ENCODE data around the gene FOXF2. TPM values are rescaled to one million over a fixed set of nuclear protein-coding genes. Genes with fewer than 3 reads are reported as not detected.

Gene FOXF2
- total RNA-seq, 1 donor from 2014 or later = 0.61 TPM

DNA sequence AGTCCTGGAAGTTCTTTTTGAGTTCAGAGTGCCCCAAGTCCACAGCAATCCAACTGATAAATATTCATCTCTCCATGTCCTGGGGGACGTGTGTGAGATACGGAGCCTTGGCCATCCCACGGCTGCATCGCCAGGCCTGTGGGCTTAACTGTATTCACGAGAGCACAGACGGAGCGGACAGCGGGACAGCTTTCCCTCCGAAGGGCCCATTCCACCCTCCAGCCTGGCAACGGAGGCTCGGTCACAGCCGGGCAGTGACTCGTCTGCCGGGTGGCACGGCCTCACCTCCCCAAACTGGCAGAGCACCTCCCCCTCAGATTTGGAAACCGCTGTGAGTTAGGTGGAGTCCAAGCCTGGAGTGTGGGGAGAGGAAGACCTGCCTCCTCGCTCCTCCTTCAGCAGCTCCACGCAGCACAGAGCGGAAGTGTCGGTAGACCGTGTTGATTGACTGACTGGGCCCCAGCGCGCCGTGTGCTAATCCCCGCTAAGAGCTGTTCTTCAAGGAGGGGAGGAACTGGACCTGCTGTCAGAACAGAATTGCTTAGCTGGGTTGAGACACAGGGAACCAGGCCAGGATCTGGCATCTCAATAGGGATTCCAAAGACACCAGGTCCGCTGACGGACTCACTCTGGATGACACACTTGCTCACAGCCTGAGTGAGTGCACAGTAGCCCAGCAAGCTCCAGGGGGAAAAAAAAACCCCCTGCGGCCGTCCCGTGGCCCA, 10.9 kb downstream of the FOXF2 start:
- no peaks in the 10 kb centered on the region for H3K36me3 ChIP-seq (ENCODE audit: insufficient read depth, low read length)
- no peak overlapping the region for H3K27ac ChIP-seq (ENCODE audit: low read depth, low read length)
- no peak overlapping the region for H3K9ac ChIP-seq (ENCODE audit: low read length)
- no peak overlapping the region for H2AFZ ChIP-seq (ENCODE audit: low read depth, low read length)
- H3K4me1 ChIP-seq (ENCODE audit: insufficient read depth, low read length) = no peaks in the 10 kb centered on the region
- TF ChIP-seq, protein P1, sequence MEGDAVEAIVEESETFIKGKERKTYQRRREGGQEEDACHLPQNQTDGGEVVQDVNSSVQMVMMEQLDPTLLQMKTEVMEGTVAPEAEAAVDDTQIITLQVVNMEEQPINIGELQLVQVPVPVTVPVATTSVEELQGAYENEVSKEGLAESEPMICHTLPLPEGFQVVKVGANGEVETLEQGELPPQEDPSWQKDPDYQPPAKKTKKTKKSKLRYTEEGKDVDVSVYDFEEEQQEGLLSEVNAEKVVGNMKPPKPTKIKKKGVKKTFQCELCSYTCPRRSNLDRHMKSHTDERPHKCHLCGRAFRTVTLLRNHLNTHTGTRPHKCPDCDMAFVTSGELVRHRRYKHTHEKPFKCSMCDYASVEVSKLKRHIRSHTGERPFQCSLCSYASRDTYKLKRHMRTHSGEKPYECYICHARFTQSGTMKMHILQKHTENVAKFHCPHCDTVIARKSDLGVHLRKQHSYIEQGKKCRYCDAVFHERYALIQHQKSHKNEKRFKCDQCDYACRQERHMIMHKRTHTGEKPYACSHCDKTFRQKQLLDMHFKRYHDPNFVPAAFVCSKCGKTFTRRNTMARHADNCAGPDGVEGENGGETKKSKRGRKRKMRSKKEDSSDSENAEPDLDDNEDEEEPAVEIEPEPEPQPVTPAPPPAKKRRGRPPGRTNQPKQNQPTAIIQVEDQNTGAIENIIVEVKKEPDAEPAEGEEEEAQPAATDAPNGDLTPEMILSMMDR (IDR thresholded peaks at IDR 0.05; ENCODE audit: insufficient read depth, low read depth, low read length) = no peak
- no peak for TF ChIP-seq EZH2 (IDR thresholded peaks at IDR 0.05; ENCODE audit: insufficient read depth, low read length)
- H4K20me1 ChIP-seq (ENCODE audit: insufficient read depth, low read length) = no peaks in the 10 kb centered on the region
- no peak overlapping the region for H3K4me2 ChIP-seq (ENCODE audit: low read length)
- H3K27me3 Mint-ChIP-seq (ENCODE audit: low read depth, unreplicated experiment) = peaks cover 52% of the 10 kb centered on the region
- no peak overlapping the region for H3K4me3 Mint-ChIP-seq (ENCODE audit: unreplicated experiment)
- H3K9me3 ChIP-seq (ENCODE audit: insufficient read depth, low read depth, low read length) = no peaks in the 10 kb centered on the region
- H3K79me2 ChIP-seq (ENCODE audit: insufficient read depth, low read length) = no peaks in the 10 kb centered on the region
- H3K9me3 Mint-ChIP-seq (ENCODE audit: unreplicated experiment) = no peaks in the 10 kb centered on the region
- peaks cover 22% of the 10 kb centered on the region for H3K27me3 ChIP-seq (ENCODE audit: insufficient read depth, low read length)
- no peak overlapping the region for H3K27ac Mint-ChIP-seq (ENCODE audit: unreplicated experiment)
- no peak overlapping the region for H3K4me3 ChIP-seq (ENCODE audit: insufficient read depth, low read depth, low read length)
- H3K4me1 Mint-ChIP-seq (ENCODE audit: low read depth, unreplicated experiment) = no peaks in the 10 kb centered on the region
- no peaks in the 10 kb centered on the region for H3K36me3 Mint-ChIP-seq (ENCODE audit: low read depth, unreplicated experiment)
- DNase-seq (ENCODE audit: low read depth) = no peak
- no peak for FAIRE-seq

DNA sequence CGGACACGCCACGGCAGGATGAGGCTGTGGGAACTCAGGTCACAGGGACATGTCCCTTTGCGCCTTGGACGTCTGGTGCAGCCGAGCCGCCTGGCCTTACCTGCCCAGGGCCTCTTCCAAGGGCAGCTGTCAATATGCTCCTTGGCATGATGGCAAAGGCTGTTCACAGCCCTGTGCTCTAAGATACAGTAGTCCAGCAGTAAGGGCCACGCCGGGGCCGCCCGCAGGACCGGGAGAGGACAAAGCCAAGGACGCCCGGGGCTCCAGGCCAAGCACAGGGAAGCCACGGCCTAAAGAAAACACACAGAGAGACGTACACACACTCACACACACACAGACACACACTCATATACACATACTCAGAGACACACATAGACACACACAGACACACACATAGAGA, 13.0 kb downstream of the FOXF2 start:
- no peak overlapping the region for H3K27ac Mint-ChIP-seq (ENCODE audit: unreplicated experiment)
- H3K27me3 Mint-ChIP-seq (ENCODE audit: low read depth, unreplicated experiment) = peaks cover 32% of the 10 kb centered on the region
- no peaks in the 10 kb centered on the region for H3K4me1 ChIP-seq (ENCODE audit: insufficient read depth, low read length)
- H3K36me3 ChIP-seq (ENCODE audit: insufficient read depth, low read length) = no peaks in the 10 kb centered on the region
- no peaks in the 10 kb centered on the region for H3K79me2 ChIP-seq (ENCODE audit: insufficient read depth, low read length)
- peaks cover 5% of the 10 kb centered on the region for H3K4me1 Mint-ChIP-seq (ENCODE audit: low read depth, unreplicated experiment)
- H3K4me2 ChIP-seq (ENCODE audit: low read length) = no peak overlapping the region
- H2AFZ ChIP-seq (ENCODE audit: low read depth, low read length) = no peak overlapping the region
- H3K4me3 Mint-ChIP-seq (ENCODE audit: unreplicated experiment) = no peak overlapping the region
- H3K27ac ChIP-seq (ENCODE audit: low read depth, low read length) = no peak overlapping the region
- H3K4me3 ChIP-seq (ENCODE audit: insufficient read depth, low read depth, low read length) = no peak overlapping the region
- no peaks in the 10 kb centered on the region for H3K9me3 Mint-ChIP-seq (ENCODE audit: unreplicated experiment)
- H3K9ac ChIP-seq (ENCODE audit: low read length) = no peak overlapping the region
- FAIRE-seq = no peak
- DNase-seq (ENCODE audit: low read depth) = no peak
- no peaks in the 10 kb centered on the region for H4K20me1 ChIP-seq (ENCODE audit: insufficient read depth, low read length)
- H3K36me3 Mint-ChIP-seq (ENCODE audit: low read depth, unreplicated experiment) = no peaks in the 10 kb centered on the region
- H3K9me3 ChIP-seq (ENCODE audit: insufficient read depth, low read depth, low read length) = no peaks in the 10 kb centered on the region
- H3K27me3 ChIP-seq (ENCODE audit: insufficient read depth, low read length) = peaks cover 9% of the 10 kb centered on the region
- TF ChIP-seq, protein P1 (IDR thresholded peaks at IDR 0.05; ENCODE audit: insufficient read depth, low read depth, low read length) = no peak
- no peak for TF ChIP-seq EZH2 (IDR thresholded peaks at IDR 0.05; ENCODE audit: insufficient read depth, low read length)

DNA sequence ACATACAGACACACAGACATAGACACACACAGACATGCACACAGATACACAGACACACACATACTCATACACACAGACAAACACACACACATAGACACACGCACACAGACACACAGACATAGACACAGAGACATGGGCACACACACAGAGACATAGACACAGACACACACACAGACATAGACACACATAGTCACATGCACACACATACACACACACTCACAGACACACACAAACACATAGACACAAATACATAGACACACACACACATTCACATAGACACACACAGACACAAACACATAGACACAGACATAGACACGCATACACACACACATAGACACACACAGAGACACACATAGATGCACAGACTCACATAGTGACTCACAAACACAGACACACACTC, 13.5 kb downstream of the FOXF2 start:
- no peaks in the 10 kb centered on the region for H3K9me3 ChIP-seq (ENCODE audit: insufficient read depth, low read depth, low read length)
- peaks cover 9% of the 10 kb centered on the region for H3K27me3 ChIP-seq (ENCODE audit: insufficient read depth, low read length)
- H3K9me3 Mint-ChIP-seq (ENCODE audit: unreplicated experiment) = no peaks in the 10 kb centered on the region
- H3K36me3 ChIP-seq (ENCODE audit: insufficient read depth, low read length) = no peaks in the 10 kb centered on the region
- no peak overlapping the region for H3K4me3 ChIP-seq (ENCODE audit: insufficient read depth, low read depth, low read length)
- no peak overlapping the region for H3K4me3 Mint-ChIP-seq (ENCODE audit: unreplicated experiment)
- H3K79me2 ChIP-seq (ENCODE audit: insufficient read depth, low read length) = no peaks in the 10 kb centered on the region
- peaks cover 10% of the 10 kb centered on the region for H3K4me1 Mint-ChIP-seq (ENCODE audit: low read depth, unreplicated experiment)
- H3K27ac Mint-ChIP-seq (ENCODE audit: unreplicated experiment) = no peak overlapping the region
- no peak overlapping the region for H3K4me2 ChIP-seq (ENCODE audit: low read length)
- no peak overlapping the region for H3K27ac ChIP-seq (ENCODE audit: low read depth, low read length)
- no peak overlapping the region for H3K9ac ChIP-seq (ENCODE audit: low read length)
- H3K27me3 Mint-ChIP-seq (ENCODE audit: low read depth, unreplicated experiment) = peaks cover 29% of the 10 kb centered on the region
- no peak for DNase-seq (ENCODE audit: low read depth)
- FAIRE-seq = peak; percentile 56
- no peak overlapping the region for H2AFZ ChIP-seq (ENCODE audit: low read depth, low read length)
- H3K36me3 Mint-ChIP-seq (ENCODE audit: low read depth, unreplicated experiment) = no peaks in the 10 kb centered on the region
- TF ChIP-seq, protein P1 (IDR thresholded peaks at IDR 0.05; ENCODE audit: insufficient read depth, low read depth, low read length) = no peak
- no peak for TF ChIP-seq EZH2 (IDR thresholded peaks at IDR 0.05; ENCODE audit: insufficient read depth, low read length)
- no peaks in the 10 kb centered on the region for H4K20me1 ChIP-seq (ENCODE audit: insufficient read depth, low read length)
- no peaks in the 10 kb centered on the region for H3K4me1 ChIP-seq (ENCODE audit: insufficient read depth, low read length)
